Measurements from ENCODE around the gene CRB1.

- TF ChIP-seq SP2 (IDR thresholded peaks at IDR 0.05; ENCODE audit: low read length) (no peak), RAD21 (IDR thresholded peaks at IDR 0.05 in 1 of 2, conservative IDR thresholded peaks at IDR 0.05 in 1 of 2; ENCODE audit: low read depth in 2 of 2, low read length in 2 of 2) (no peak), ATF3 (IDR thresholded peaks at IDR 0.05; ENCODE audit: insufficient read depth, low read depth, low read length) (no peak)
Observed at GRCh38 chr1:197307136-197307535, 39.1 kb downstream of the CRB1 start.
